ENCODE data around the gene RASSF1. TPM values are rescaled to one million over a fixed set of nuclear protein-coding genes. Genes with fewer than 3 reads are reported as not detected.
A peak's percentile ranks its signal among the peaks of the same experiment; 100 is the strongest.

Gene RASSF1
- polyA plus RNA-seq, 4 donors = 16.7 to 22.7 (median 21.2) TPM

- no peak for DNase-seq (ENCODE audit: low read depth in 4 of 4, low spot score in 2 of 4)
Measured at GRCh38 chr3:50369012-50369670, 28.5 kb upstream of the RASSF1 start.

DNA sequence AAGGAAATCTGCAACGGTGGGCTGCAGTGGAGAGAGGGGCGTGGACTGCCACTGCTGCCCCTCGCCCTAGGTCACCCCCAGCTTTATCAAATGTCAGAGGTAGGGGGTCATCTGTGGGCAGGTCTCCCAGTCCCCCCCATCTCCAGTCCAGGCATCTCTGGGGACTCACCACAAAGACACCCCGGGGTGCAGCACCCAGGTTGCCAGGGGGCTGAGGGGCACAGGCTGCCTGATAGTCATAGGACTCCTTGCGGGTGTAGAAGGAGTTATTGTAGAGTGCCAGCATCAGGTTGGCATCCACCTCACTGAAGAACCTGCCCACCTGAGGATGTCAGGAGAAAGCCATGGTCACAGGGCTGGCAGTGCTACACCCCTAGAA is 25.2 kb upstream of the RASSF1 start:
- DNase-seq (ENCODE audit: low read depth in 4 of 4, low spot score in 2 of 4) = no peak

- no peak for DNase-seq (ENCODE audit: low read depth in 4 of 4, low spot score in 2 of 4)
Measured at GRCh38 chr3:50365080-50365841, 24.6 kb upstream of the RASSF1 start.

GRCh38 chr3:50364573-50365079 is 24.0 kb upstream of the RASSF1 start:
- no peak for DNase-seq (ENCODE audit: low read depth in 4 of 4, low spot score in 2 of 4)

DNA sequence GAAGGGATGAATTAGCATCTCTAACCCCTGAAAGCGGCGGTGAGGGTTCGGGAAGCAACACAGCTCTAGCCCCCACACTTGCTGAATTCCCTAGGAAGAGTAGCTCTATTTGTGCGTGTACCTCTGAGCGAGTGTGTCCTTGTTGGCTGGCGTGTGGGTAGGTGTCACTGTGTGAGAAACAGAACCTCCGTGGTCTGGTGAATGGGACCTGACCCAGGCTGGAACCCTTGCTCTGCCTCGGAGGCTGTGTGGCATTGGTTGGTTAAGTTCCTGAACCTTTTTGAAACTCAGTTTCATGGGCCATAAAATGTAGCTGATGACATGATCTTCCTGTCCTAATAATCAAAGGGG is 19.1 kb upstream of the RASSF1 start:
- no peak for DNase-seq (ENCODE audit: low read depth in 4 of 4, low spot score in 2 of 4)

DNA sequence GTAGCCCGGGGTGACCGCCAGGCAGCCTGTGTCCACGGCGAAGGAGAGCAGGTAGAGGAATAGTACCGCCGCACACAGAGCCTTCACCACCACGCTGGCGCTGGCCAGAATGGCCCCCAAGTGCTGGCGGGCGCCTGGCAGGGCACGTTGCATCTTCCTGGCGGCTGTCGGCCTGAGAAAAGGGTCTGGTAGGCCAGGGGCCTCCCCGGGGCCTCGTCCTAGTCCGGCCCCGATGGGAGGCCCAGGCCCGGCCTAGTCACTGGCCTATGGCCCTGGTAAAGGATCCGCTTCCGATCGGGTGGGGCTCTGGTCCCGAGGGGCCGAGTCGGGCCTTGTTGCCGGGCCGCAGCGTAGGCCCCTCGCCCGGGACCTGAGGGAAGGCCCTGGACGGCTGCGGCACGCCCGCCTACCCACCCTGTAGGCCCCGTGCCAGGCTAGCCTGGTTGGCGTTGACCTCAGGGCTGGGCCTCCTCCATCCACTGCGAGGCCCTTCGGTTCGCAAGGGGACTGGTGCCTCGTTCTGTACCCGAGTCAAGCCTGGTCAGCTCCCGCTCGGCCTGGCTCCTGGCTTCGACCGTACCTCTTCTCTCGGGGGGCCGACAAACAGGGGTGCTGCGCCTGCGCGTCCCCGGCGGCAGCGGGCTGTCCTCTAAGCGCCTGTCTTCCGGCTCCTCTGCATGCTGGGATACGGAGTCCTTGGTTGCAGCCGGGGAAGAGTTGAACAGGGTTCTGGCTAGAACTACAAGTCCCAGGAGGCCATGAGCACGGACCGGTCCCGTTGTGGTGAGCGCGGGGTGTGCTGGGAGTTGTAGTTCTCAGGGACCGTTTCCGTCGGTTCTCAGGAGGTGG is 18.5 kb upstream of the RASSF1 start, which contains the start of gene TMEM115:
TMEM115 (minus strand) TSS at position 611 of the 849 bp plus-strand sequence; CDS start at position 153, 458 bp downstream.
- peak; percentile 85 to 98 (median 87) for DNase-seq (ENCODE audit: low read depth in 4 of 4, low spot score in 2 of 4)

DNA sequence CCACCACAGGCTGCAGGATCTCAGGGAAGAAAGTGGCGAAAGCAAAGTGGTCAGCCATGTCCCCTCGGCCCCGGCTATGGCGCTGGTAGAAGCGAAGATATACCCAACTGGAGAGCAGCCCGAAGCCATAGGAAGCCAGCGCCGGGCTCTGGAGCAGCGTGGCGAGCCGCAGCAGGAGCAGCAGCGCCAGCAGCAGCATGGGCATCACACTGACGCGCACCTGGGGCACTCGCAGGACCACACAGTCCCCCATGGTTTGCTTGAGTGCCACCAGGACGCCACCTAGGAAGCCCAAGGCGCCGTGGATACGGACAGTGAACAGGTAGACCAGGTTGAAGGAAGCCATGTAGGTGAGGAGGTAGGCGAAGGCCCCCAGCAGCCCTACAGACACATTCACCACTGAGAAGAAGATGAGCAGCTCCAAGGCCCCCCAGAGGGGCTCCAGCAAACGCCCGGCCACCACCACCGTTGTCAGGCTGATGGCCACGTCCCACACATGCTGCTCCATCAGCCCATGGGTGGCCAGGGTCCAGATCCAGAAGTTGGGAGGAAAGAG is 17.8 kb upstream of the RASSF1 start:
- DNase-seq (ENCODE audit: low read depth in 4 of 4, low spot score in 2 of 4) = no peak

GRCh38 chr3:50357481-50357880 is 16.8 kb upstream of the RASSF1 start:
- no peak for DNase-seq (ENCODE audit: low read depth in 4 of 4, low spot score in 2 of 4)

DNA sequence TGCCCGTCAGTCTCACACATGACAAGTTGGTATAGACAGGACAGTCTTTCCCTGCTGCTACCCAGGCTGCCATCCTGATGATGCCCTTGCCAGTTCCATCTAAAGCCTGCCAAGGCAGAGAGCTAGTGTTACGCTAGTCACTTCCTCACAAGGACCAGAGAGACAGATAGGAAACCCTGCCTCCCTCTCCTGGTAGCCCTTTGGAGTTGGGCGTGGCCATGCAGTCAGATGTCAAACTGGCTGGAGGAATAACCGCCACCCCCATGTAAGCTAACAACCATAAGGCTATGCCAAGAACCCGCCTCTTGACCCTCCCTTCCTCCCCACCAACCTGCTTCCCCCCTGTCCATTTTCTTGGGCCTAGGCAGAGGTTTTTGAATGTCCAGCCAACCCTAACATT is 15.9 kb upstream of the RASSF1 start:
- no peak for DNase-seq (ENCODE audit: low read depth in 4 of 4, low spot score in 2 of 4)

DNA sequence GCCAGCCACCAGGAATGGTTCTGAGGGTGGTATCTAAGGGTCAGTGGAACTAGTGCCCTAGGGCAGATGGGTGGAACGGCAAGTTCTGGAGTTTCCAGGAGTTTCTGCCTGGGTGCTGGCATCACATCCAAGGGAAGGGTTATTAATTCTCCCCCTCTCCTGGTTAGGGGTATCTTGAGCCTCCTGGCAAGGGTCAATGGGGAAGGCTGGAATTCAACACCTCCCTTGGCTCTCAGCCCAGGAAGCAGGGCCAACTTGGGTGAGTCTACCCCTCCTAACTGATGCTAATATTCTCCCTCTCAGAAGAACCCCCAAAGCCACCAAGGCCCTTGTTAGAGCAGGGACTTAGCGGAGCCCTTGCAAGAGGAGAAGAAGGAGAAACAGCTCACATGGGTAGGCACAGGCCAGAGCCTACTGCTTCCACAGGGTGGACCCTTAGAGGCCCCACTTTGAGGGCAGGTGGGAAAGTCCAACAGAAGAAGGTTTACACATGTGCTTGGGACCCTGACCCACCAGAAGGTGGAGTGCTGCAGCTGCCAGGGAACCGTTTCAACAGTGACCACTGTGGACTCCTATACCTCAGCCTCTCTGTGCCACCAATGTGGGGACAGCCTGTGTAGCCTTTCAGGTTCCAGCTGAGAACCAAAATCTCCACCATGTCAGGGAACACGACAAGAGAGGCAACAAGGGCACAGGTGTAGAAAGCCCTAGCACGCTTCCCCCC is 15.4 kb upstream of the RASSF1 start:
- DNase-seq (ENCODE audit: low read depth in 4 of 4, low spot score in 2 of 4) = no peak

DNA sequence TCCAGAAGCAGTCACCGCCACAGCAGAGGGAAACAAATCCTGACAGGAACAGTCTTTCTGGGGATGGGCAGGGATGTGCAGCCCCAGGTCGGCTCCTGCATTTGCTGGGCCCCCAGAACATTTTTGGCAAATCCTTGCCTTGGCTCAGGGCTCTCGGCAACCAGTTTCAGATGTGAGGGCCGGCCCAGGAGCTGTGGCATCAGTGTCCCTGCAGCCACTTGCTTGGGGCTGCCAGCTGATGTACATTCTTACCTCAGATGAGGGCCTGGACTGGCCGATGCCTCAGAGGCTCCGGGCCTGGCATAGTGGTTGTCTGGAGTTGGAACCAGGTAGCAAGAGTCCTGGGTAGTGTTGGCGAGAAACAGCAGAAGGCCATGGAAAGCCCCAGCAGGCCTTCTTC is 14.2 kb upstream of the RASSF1 start:
- no peak for DNase-seq (ENCODE audit: low read depth in 4 of 4, low spot score in 2 of 4)

DNA sequence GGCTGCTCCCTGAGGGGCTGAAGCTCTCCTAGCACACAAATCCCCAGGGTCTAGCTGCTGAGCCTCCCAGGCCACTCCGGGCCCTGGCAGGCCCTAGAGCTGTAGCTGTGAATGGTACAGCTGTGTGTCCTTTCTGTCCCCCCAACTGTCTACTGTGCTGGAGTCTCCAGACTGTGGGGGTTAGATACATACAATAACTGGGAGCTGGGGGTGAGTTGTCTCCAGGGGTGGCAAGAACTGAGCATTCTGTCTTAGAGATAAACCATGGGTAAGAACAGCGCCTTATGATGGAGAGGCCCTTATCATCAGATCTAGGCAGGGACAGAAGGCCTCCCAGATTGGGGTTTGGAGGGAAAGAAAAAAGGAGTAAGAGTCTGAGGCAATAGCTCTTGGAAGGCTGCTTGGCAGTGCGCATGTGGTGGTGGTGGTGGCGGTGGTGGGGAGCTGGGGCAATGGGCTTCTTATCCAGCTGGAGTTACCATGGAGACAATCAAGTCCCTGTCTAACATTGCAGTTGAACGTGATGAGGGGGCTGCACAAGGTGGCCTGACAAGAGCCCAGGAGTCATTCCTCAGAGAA is 13.6 kb upstream of the RASSF1 start:
- DNase-seq (ENCODE audit: low read depth in 4 of 4, low spot score in 2 of 4) = no peak

DNA sequence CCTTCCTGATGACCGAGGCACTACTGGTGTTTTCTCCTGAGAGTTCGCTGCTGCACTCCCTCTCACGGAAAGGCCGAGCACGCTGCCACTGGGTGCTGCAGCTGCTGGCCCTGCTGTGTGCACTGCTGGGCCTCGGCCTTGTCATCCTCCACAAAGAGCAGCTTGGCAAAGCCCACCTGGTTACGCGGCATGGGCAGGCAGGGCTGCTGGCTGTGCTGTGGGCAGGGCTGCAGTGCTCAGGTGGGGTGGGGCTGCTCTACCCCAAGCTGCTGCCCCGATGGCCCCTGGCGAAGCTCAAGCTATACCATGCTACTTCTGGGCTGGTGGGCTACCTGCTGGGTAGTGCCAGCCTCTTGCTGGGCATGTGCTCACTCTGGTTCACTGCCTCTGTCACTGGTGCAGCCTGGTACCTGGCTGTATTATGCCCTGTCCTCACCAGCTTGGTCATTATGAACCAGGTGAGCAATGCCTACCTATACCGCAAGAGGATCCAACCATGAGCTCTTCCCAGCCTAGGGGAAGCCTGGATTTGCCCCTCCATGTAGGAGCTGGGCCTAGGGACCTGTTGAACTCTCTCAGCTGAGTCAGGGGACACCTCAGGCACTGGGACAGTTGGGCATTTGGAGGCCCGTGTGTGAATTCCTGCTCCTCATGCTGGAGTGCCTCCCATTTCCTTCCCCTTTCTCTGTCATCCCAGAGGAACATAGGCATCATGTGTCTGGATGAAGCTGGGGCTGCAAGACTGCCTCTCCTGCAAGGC is 12.8 kb upstream of the RASSF1 start:
- no peak for DNase-seq (ENCODE audit: low read depth in 4 of 4, low spot score in 2 of 4)

GRCh38 chr3:50352781-50353180 is 12.1 kb upstream of the RASSF1 start:
- DNase-seq (ENCODE audit: low read depth in 4 of 4, low spot score in 2 of 4) = no peak

DNA sequence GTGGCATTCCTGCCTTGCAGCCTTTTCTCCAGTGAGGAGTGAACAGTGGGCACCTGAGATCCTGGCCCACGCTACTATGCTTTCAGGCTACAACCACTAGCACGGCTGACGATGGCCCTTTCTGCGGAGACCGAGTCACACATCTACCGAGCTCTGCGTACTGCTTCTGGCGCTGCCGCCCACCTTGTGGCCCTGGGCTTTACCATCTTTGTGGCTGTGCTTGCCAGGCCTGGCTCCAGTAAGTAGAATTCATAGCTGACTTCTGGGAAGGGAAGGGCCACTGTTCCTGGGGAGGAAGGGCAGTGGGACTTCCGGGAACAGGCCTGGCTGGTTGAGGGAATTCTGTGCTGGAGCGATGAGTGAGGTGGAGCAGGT is 10.7 kb upstream of the RASSF1 start:
- no peak for DNase-seq (ENCODE audit: low read depth in 4 of 4, low spot score in 2 of 4)

- peak in 3 of 4 donors; percentile 79 to 90 (median 85) for DNase-seq (ENCODE audit: low read depth in 4 of 4, low spot score in 2 of 4)
Measured at GRCh38 chr3:50350527-50351322, 10.1 kb upstream of the RASSF1 start, which contains the start of the genes CYB561D2 and NPRL2. CYB561D2 (plus strand) TSS chr3:50350862; CDS start chr3:50351434, 572 bp downstream. NPRL2 (minus strand) TSS chr3:50350775; CDS start chr3:50350652, 123 bp downstream.

GRCh38 chr3:50350213-50350526 is 9.5 kb upstream of the RASSF1 start:
- DNase-seq (ENCODE audit: low read depth in 4 of 4, low spot score in 2 of 4) = no peak

DNA sequence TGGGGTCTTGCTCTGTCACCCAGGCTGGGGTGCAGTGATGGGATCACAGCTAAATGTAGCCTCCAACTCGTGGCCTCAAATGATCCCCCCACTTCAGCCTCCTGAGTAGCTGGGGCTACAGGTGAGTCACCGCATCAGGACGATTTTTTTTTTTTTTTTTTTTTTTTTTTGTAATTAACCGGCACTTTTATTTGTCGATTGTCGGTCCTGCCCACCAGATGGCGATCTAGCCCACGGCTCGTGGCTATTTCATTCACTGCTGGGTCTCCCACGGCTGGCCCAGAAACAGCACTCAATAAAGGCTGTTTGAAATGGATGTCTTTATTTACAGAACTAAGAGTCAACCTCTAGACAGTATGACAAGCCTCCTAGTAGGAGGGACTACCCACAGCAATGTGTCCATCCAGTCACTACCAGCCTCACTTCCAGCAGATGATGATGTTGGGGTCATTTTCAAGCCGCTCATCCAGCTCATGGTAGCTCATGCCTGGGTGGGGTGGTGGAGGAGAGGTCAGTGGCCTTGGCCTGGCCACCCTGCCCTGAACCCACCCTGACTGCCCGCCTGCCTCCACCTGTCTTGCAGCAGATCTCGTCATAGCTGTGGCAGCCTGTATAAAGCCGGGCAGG is 6.7 kb upstream of the RASSF1 start:
- DNase-seq (ENCODE audit: low read depth in 4 of 4, low spot score in 2 of 4) = no peak
